Smooth muscle cell (in vitro differentiated cells): ENCODE measurements around the gene CCDC192. TPM values are rescaled to one million over a fixed set of nuclear protein-coding genes. Genes with fewer than 3 reads are reported as not detected.

Experiments
- DNase-seq: peaks from one replicate; lab custom pipeline; 2025; ENCODE audit not compliant: unreplicated experiment; lab: John Stamatoyannopoulos, UW
- H2AFZ ChIP-seq: fragments of 200-600 bp; sonication (generic); 2 replicates; pipeline ENCODE4 v1.6.0; 2016; ENCODE audit warnings: antibody characterized with exemption, low read depth, mild to moderate bottlenecking
- H3F3A ChIP-seq: fragments of 200-600 bp; sonication (generic); 2 replicates; pipeline ENCODE4 v1.6.0; 2017; ENCODE audit warnings: antibody characterized with exemption, low read depth
- H3K27ac ChIP-seq: fragments of 200-600 bp; sonication (generic); 2 replicates; pipeline ENCODE4 v1.5.1; 2016; ENCODE audit warnings: low read depth, mild to moderate bottlenecking
- H3K27me3 ChIP-seq: fragments of 200-600 bp; sonication (generic); 2 replicates; pipeline ENCODE4 v1.6.1; 2016; ENCODE audit warnings: low read depth, mild to moderate bottlenecking
- H3K36me3 ChIP-seq: fragments of 200-600 bp; sonication (generic); 2 replicates; pipeline ENCODE4 v1.5.1; 2016; ENCODE audit warnings: low read depth
- H3K4me1 ChIP-seq: fragments of 200-600 bp; sonication (generic); 2 replicates; pipeline ENCODE4 v1.5.1; 2016; ENCODE audit warnings: low read depth
- H3K4me2 ChIP-seq: fragments of 200-600 bp; sonication (generic); 2 replicates; pipeline ENCODE4 v1.6.0; 2016; ENCODE audit warnings: mild to moderate bottlenecking
- H3K4me3 ChIP-seq: fragments of 200-600 bp; sonication (generic); 2 replicates; pipeline ENCODE4 v1.5.1; 2016; ENCODE audit warnings: mild to moderate bottlenecking
- H3K79me2 ChIP-seq: fragments of 200-600 bp; sonication (generic); 2 replicates; pipeline ENCODE4 v1.6.0; 2016; ENCODE audit warnings: low read depth, mild to moderate bottlenecking
- H3K9ac ChIP-seq: fragments of 200-600 bp; sonication (generic); 2 replicates; pipeline ENCODE4 v1.6.0; 2016; ENCODE audit warnings: low read depth
- H3K9me3 ChIP-seq: fragments of 200-600 bp; sonication (generic); replicated peaks from 2 replicates; pipeline ENCODE4 v1.5.1; 2016; ENCODE audit warnings: low read depth
- H4K20me1 ChIP-seq: fragments of 200-600 bp; sonication (generic); 2 replicates; pipeline ENCODE4 v1.6.0; 2016; ENCODE audit warnings: low read depth
- CTCF ChIP-seq: fragments of 200-600 bp; sonication (generic); IDR thresholded peaks from 2 replicates; pipeline ENCODE4 v1.5.1; 2017; ENCODE audit warnings: borderline replicate concordance, mild to moderate bottlenecking, antibody characterized with exemption; ENCODE audit not compliant: insufficient read depth, poor library complexity, severe bottlenecking
- WGBS: methylation state at CpG from one replicate; pipeline ENCODE4 v1.1.7; 2016; ENCODE audit warnings: low lambda C conversion rate; 5-methylcytosine and 5-hydroxymethylcytosine counted together
- polyA plus RNA-seq: library from polyadenylated mRNA; unstranded; fragments of >200 nt; fragmentation: Nextera tagmentation; extraction: Ambion mirVana; gene quantifications from 2 replicates; pipeline ENCODE4 v1.2.1, GENCODE V29; 2016
- total RNA-seq: library from RNA; depleted of rRNA; stranded (reverse); fragments of >200 nt; gene quantifications from 2 replicates; pipeline ENCODE4 v1.2.3, GENCODE V29; 2014

CCDC192 gene
- total and polyA plus RNA-seq, 2 experiments from 2014 or later: not detected

GRCh38 chr5:127697894-127698600, 5.1 kb upstream of the CCDC192 start:
- Histone ChIP-seq H3K9ac (no peak overlapping the region), H3F3A (peaks cover 6% of the 10 kb centered on the region), H2AFZ (no peak overlapping the region), H3K4me1 (peaks cover 25% of the 10 kb centered on the region), H3K4me3 (no peak overlapping the region), H3K9me3 (no peaks in the 10 kb centered on the region), H3K79me2 (no peaks in the 10 kb centered on the region), H4K20me1 (no peaks in the 10 kb centered on the region), H3K27me3 (no peaks in the 10 kb centered on the region), H3K36me3 (no peaks in the 10 kb centered on the region), H3K4me2 (peak overlapping the region; percentile 47), H3K27ac (no peak overlapping the region)
- TF ChIP-seq CTCF: no peak
- WGBS: 43% methylated on average over 2 of the region's 2 CpGs
- no peak for DNase-seq

GRCh38 chr5:127699416-127699815, 3.8 kb upstream of the CCDC192 start:
- Histone ChIP-seq H4K20me1 (no peaks in the 10 kb centered on the region), H2AFZ (no peak overlapping the region), H3K27me3 (no peaks in the 10 kb centered on the region), H3K27ac (no peak overlapping the region), H3K4me2 (no peak overlapping the region), H3K4me3 (no peak overlapping the region), H3K4me1 (peaks cover 25% of the 10 kb centered on the region), H3K9me3 (no peaks in the 10 kb centered on the region), H3K36me3 (no peaks in the 10 kb centered on the region), H3K9ac (no peak overlapping the region), H3K79me2 (no peaks in the 10 kb centered on the region), H3F3A (peaks cover 6% of the 10 kb centered on the region)
- no peak for TF ChIP-seq CTCF
- WGBS: 51% methylated on average over 5 of the region's 5 CpGs
- no peak for DNase-seq

GRCh38 chr5:127700237-127700766, 2.9 kb upstream of the CCDC192 start:
- Histone ChIP-seq H3K27ac (no peak overlapping the region), H2AFZ (no peak overlapping the region), H3K27me3 (no peaks in the 10 kb centered on the region), H3K4me2 (no peak overlapping the region), H3K9me3 (no peaks in the 10 kb centered on the region), H3K9ac (no peak overlapping the region), H3K36me3 (no peaks in the 10 kb centered on the region), H3K4me3 (no peak overlapping the region), H3K79me2 (no peaks in the 10 kb centered on the region), H3F3A (peaks cover 6% of the 10 kb centered on the region), H4K20me1 (no peaks in the 10 kb centered on the region), H3K4me1 (peaks cover 25% of the 10 kb centered on the region)
- WGBS: 63% methylated on average over 6 of the region's 6 CpGs
- no peak for TF ChIP-seq CTCF
- no peak for DNase-seq

- no peak for TF ChIP-seq CTCF
- WGBS: 95% methylated on average over 2 of the region's 2 CpGs
Measured at GRCh38 chr5:127702434-127702833, 757 bp upstream of the CCDC192 start.

More at GRCh38 chr5:127702434-127702833, 757 bp upstream of the CCDC192 start:
- no peak overlapping the region for H2AFZ ChIP-seq
- H3K36me3 ChIP-seq: no peaks in the 10 kb centered on the region
- peaks cover 25% of the 10 kb centered on the region for H3K4me1 ChIP-seq
- H3F3A ChIP-seq: peaks cover 6% of the 10 kb centered on the region
- no peak overlapping the region for H3K9ac ChIP-seq
- H4K20me1 ChIP-seq: no peaks in the 10 kb centered on the region
- H3K9me3 ChIP-seq: no peaks in the 10 kb centered on the region
- H3K27me3 ChIP-seq: no peaks in the 10 kb centered on the region
- DNase-seq: no peak
- no peak overlapping the region for H3K4me2 ChIP-seq
- H3K27ac ChIP-seq: no peak overlapping the region
- H3K79me2 ChIP-seq: no peaks in the 10 kb centered on the region
- no peak overlapping the region for H3K4me3 ChIP-seq
